ENCODE data around the gene CHCHD1.

The CHCHD1 gene

DNA sequence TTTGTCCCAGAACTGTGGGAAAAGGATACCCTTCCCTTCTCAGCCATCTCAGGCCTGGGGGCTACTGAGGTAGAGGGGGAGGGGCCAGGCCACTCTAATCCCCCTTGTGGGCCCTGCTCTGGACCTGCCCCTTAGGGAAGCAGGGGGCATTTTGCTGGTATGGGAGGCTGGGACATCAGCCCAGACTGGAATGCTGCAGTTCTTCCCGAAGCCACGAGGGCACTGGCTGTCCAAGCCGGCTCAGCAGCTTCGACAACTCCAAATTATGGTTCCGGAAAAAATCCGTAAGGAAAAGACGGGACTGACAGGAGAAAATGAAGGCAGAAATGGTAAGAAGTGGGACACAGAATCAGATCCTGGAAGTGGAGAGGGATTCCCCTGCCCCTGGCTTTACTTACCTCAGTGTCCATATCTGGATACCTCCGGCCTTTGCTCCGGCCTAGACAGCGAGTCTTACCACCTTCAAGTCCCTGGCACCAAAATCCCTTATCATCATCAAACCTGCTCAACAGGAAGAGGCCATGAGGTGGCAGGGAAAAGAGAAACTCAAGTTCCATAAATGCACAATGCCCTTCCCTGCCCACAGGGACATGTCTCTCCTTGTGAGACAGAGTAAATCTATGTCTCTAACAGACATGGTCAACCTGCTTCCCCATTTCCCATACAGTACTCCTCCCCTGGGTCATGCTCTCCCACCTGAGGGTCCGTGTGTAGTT is 20.6 kb downstream of the CHCHD1 start:
- peak overlapping the region; percentile 31 for H3K27ac ChIP-seq
- TF ChIP-seq ZFX (IDR thresholded peaks at IDR 0.05; ENCODE audit: borderline replicate concordance) = no peak
- TF ChIP-seq, protein P1, sequence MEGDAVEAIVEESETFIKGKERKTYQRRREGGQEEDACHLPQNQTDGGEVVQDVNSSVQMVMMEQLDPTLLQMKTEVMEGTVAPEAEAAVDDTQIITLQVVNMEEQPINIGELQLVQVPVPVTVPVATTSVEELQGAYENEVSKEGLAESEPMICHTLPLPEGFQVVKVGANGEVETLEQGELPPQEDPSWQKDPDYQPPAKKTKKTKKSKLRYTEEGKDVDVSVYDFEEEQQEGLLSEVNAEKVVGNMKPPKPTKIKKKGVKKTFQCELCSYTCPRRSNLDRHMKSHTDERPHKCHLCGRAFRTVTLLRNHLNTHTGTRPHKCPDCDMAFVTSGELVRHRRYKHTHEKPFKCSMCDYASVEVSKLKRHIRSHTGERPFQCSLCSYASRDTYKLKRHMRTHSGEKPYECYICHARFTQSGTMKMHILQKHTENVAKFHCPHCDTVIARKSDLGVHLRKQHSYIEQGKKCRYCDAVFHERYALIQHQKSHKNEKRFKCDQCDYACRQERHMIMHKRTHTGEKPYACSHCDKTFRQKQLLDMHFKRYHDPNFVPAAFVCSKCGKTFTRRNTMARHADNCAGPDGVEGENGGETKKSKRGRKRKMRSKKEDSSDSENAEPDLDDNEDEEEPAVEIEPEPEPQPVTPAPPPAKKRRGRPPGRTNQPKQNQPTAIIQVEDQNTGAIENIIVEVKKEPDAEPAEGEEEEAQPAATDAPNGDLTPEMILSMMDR (IDR thresholded peaks at IDR 0.05) = no peak

GRCh38 chr10:73803680-73804286 is 21.9 kb downstream of the CHCHD1 start:
- TF ChIP-seq, protein P1 (IDR thresholded peaks at IDR 0.05) = no peak
- no peak for TF ChIP-seq ZFX (IDR thresholded peaks at IDR 0.05; ENCODE audit: borderline replicate concordance)

DNA sequence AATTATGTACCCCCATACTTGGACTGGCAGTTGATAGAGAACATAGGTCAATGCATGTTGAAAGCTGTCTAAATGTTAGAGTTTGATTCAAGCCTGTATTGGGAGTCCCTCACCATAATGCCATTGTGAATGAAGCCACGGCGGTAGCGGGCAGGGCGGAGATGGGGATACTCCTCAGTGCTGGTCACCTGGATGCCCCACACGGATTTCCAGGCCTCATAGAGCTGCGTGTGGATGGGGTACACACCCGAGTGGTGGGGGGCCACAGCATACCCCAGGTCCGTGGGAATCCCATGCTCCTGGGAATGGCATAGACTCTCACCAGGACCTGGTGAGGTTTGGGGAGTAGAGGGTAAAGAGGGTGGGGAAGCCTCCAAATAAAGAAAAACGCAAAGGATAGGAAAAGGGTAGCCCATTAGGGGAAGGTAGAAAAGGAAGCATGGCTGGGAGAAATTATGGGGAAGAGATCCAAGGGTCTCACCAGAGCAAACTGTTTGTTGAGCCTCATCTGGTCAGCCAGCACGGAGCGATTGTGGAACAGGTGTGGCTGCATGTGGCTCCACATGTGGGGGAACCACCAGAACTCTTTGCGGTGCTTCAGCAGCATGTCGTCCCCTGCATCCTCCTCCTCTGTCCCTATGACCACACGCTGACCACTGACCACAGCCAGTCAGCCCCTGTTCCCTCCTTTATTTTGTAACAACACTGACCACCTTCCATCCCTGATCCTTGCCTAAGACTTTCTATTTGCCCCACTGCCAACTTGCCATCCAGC is 24.5 kb downstream of the CHCHD1 start:
- TF ChIP-seq, protein P1 (IDR thresholded peaks at IDR 0.05) = no peak
- TF ChIP-seq ZFX (IDR thresholded peaks at IDR 0.05; ENCODE audit: borderline replicate concordance) = no peak
- H3K27ac ChIP-seq = no peak overlapping the region

More at GRCh38 chr10:73803680-73804286, 21.9 kb downstream of the CHCHD1 start:
- H3K27ac ChIP-seq = no peak overlapping the region

DNA sequence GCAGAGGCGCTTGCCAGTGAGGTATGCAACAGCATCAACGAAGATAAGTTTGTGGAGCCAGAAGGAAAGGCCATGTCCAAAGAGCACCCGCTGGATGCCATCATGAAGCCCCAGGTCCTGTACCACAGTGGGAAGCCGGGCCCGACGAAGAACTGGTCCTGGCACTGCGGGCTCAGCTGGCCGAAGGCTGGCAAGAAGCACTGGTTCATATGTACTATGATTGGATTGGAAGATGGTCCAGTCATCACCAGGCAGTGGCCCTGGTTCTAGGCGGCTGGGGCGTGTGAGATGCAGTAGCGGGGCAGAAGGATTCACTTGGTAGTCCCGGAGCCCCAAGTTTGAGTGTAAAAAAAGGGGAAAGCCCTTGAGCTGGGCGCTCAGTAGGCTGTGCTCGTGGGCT is 25.6 kb downstream of the CHCHD1 start:
- no peak overlapping the region for H3K27ac ChIP-seq
- no peak for TF ChIP-seq ZFX (IDR thresholded peaks at IDR 0.05; ENCODE audit: borderline replicate concordance)
- TF ChIP-seq, protein P1 (IDR thresholded peaks at IDR 0.05) = no peak

DNA sequence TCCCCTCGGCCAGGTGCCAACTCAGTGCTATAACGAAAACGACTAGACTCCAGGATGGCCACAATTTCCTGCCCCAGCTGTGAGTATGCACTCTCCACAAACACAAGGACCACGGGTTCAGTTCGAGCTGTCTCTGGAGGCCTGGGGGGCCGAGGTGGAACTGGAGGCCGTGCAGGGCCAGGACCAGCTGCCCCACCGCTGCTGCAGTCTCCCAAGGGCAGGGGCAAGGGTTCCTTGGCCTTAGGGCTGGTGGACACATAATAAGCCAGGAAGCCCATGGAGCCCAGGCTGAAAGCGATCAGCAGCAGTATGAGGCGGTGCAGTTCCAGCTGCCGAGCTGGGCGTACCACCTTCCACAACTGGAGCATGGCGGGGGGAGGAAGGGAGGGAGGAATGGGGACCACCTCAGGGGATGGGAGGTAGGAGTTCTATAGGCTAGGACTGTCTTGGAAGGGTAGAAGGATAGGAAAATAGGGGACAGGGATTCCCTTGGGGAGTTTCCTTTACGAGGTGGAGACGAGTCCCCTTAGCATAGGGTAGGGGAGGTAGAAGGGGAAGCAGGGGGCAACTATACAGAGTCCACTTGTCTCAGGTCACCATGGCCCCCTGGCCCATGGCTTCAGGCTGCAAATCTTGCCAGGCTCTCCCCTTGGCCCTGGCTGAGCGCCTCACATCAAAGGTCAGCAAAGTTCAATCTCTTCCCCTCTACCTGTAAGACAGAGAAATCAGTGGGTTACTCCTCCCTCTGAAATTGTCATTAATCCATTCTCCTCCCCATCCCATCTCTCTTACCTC is 26.4 kb downstream of the CHCHD1 start:
- no peak overlapping the region for H3K27ac ChIP-seq
- TF ChIP-seq ZFX (IDR thresholded peaks at IDR 0.05; ENCODE audit: borderline replicate concordance) = no peak
- TF ChIP-seq, protein P1 (IDR thresholded peaks at IDR 0.05) = no peak

GRCh38 chr10:73809061-73809818 is 27.4 kb downstream of the CHCHD1 start:
- H3K27ac ChIP-seq = no peak overlapping the region
- no peak for TF ChIP-seq ZFX (IDR thresholded peaks at IDR 0.05; ENCODE audit: borderline replicate concordance)
- TF ChIP-seq, protein P1 (IDR thresholded peaks at IDR 0.05) = no peak
